HCT116 (cell line): Measurements from ENCODE around the gene CST11. TPM values are rescaled to one million over a fixed set of nuclear protein-coding genes. Genes with fewer than 3 reads are reported as not detected.

Source experiments
- ATAC-seq: fragments of 200-7000 bp; cut with Tn5 transposase; 2 replicates; pipeline ENCODE4 v1.9.1; 2020; ENCODE audit warnings: mild to moderate bottlenecking, moderate library complexity
- BruUV-seq: library from RNA; stranded (reverse); fragments of 400-500 nt; replicated peaks from 2 replicates; lab custom pipeline; 2021; lab: Mats Ljungman, UMichigan
- CTCF ChIA-PET: fragments of 300-600 bp; sonication (Branson Sonifier 250); formaldehyde crosslinking; loops from one replicate; lab custom pipeline; 2021; ENCODE audit warnings: antibody characterized with exemption; lab: Charles Lee
- POLR2A ChIA-PET: fragments of 300-600, 350-600 bp; sonication (Branson Sonifier 250); formaldehyde crosslinking; loops from one replicate; lab custom pipeline; 2021; ENCODE audit warnings: antibody characterized with exemption; lab: Charles Lee
- RAD21 ChIA-PET, 2 experiments: fragments of 300-600 bp; sonication (Branson Sonifier 250); formaldehyde crosslinking; loops; one replicate each; lab custom pipeline; 2023; ENCODE audit warnings: low total read pairs in 2 of 2; ENCODE audit not compliant: uncharacterized antibody in 2 of 2, unreplicated experiment in 2 of 2, low non-redundant PET in 1 of 2; lab: Charles Lee
- DNase-seq: peaks from one replicate; pipeline ENCODE4 v3.0.0-alpha.2; 2010; ENCODE audit warnings: low read depth, low spot score
- H2AFZ ChIP-seq: fragments of 200-600 bp; shearing (Covaris generic), sonication (generic); 2 replicates; pipeline ENCODE4 v1.6.1; 2017; ENCODE audit warnings: low read depth, mixed run types, mixed read lengths, antibody characterized with exemption, low read length; ENCODE audit not compliant: poor library complexity, severe bottlenecking
- H3K27ac ChIP-seq: 2 replicates; pipeline ENCODE4 v1.5.1; 2012; ENCODE audit warnings: low read depth, low read length
- H3K27me3 ChIP-seq: fragments of 200-600 bp; sonication (generic); 2 replicates; pipeline ENCODE4 v1.6.1; 2016; ENCODE audit warnings: mixed run types, low read length, mixed read lengths; ENCODE audit not compliant: insufficient read depth
- H3K36me3 ChIP-seq, 2 experiments: fragments of 200-500 bp in 1 of 2; fragments of 200-600 bp in 1 of 2; sonication (Bioruptor generic) in 1 of 2; sonication (generic) in 1 of 2; 2 replicates each; pipeline versions ENCODE4 v1.5.1 to v1.6.1; 2014 to 2016; ENCODE audit warnings: low read length in 2 of 2, inconsistent platforms in 1 of 2, mixed read lengths in 1 of 2, mixed run types in 1 of 2; ENCODE audit not compliant: insufficient read depth in 2 of 2, control insufficient read depth in 1 of 2
- H3K4me1 ChIP-seq, 2 experiments: fragments of 200-600 bp in 1 of 2; sonication (generic) in 1 of 2; 2 replicates each; pipeline versions ENCODE4 v1.5.1 to v1.6.1; 2012 to 2017; ENCODE audit warnings: low read length in 2 of 2, inconsistent platforms in 1 of 2, mild to moderate bottlenecking in 1 of 2, mixed read lengths in 1 of 2, mixed run types in 1 of 2, moderate library complexity in 1 of 2; ENCODE audit not compliant: insufficient read depth in 2 of 2, control insufficient read depth in 1 of 2
- H3K4me2 ChIP-seq: fragments of 200-600 bp; sonication (generic); 2 replicates; pipeline ENCODE4 v1.6.1; 2017; ENCODE audit warnings: mixed run types, low read length, mixed read lengths
- H3K4me3 ChIP-seq, 2 experiments: fragments of 200-600 bp in 1 of 2; sonication (generic) in 1 of 2; replicated peaks in 1 of 2; 2 replicates each; pipeline ENCODE4 v1.5.1; 2011 to 2016; ENCODE audit warnings: low read length in 2 of 2, control low read depth in 1 of 2, low read depth in 1 of 2, mild to moderate bottlenecking in 1 of 2, mixed read lengths in 1 of 2, mixed run types in 1 of 2
- H3K79me2 ChIP-seq: fragments of 200-600 bp; sonication (generic); 2 replicates; pipeline ENCODE4 v1.6.1; 2017; ENCODE audit warnings: mild to moderate bottlenecking, mixed run types, low read length, moderate library complexity, mixed read lengths; ENCODE audit not compliant: insufficient read depth
- H3K9ac ChIP-seq: fragments of 200-600 bp; sonication (generic); 2 replicates; pipeline ENCODE4 v1.6.1; 2016; ENCODE audit warnings: low read length, mixed read lengths
- H3K9me2 ChIP-seq: fragments of 200-600 bp; sonication (generic), shearing (Covaris generic); 2 replicates; pipeline ENCODE4 v1.6.1; 2017; ENCODE audit warnings: mixed run types, mild to moderate bottlenecking, moderate library complexity; ENCODE audit not compliant: insufficient read depth
- H3K9me3 ChIP-seq, 2 experiments: fragments of 200-500 bp in 1 of 2; fragments of 200-600 bp in 1 of 2; sonication (Bioruptor generic) in 1 of 2; sonication (generic) in 1 of 2; 2 replicates each; pipeline ENCODE4 v1.6.1; 2014 to 2017; ENCODE audit warnings: low read length in 2 of 2, mixed read lengths in 2 of 2, inconsistent platforms in 1 of 2, low read depth in 1 of 2, mild to moderate bottlenecking in 1 of 2, mixed run types in 1 of 2, moderate library complexity in 1 of 2; ENCODE audit not compliant: control insufficient read depth in 1 of 2, insufficient read depth in 1 of 2
- H4K20me1 ChIP-seq: fragments of 200-600 bp; sonication (generic), shearing (Covaris generic); 2 replicates; pipeline ENCODE4 v1.6.1; 2017; ENCODE audit warnings: mixed run types, mild to moderate bottlenecking, moderate library complexity; ENCODE audit not compliant: insufficient read depth
- CEBPB ChIP-seq: IDR thresholded peaks from 2 replicates; pipeline ENCODE4 v1.6.1; 2012; ENCODE audit warnings: low read depth
- EGR1 ChIP-seq: IDR thresholded peaks from 2 replicates; pipeline ENCODE4 v1.6.1; 2012; ENCODE audit warnings: low read depth
- ELF1 ChIP-seq: IDR thresholded peaks from 2 replicates; pipeline ENCODE4 v1.6.1; 2012; ENCODE audit warnings: low read depth, borderline replicate concordance
- JUND ChIP-seq: IDR thresholded peaks from 2 replicates; pipeline ENCODE4 v1.6.1; 2012
- SIN3A ChIP-seq: IDR thresholded peaks from 2 replicates; pipeline ENCODE4 v1.6.1; 2012; ENCODE audit warnings: low read depth
- ZNF274 ChIP-seq: fragments of 200-500 bp; sonication (Bioruptor generic); IDR thresholded peaks from 2 replicates; pipeline ENCODE4 v1.6.1; 2014; ENCODE audit warnings: mild to moderate bottlenecking, low read depth, low read length, inconsistent platforms
- intact Hi-C: fragments of 100-400 bp; cut with micrococcal nuclease; formaldehyde crosslinking; loops from 2 replicates; pipeline ENCODE4 v1.10.0; 2022
- total RNA-seq: library from RNA; stranded (reverse); gene quantifications from one replicate; pipeline ENCODE4 v1.2.1, GENCODE V29; 2021; ENCODE audit not compliant: unreplicated experiment
- TF ChIP-seq, protein P1 (sequence below): IDR thresholded peaks from 2 replicates; pipeline ENCODE4 v1.6.1; 2011; ENCODE audit warnings: mild to moderate bottlenecking, low read length, moderate library complexity; ENCODE audit not compliant: insufficient replicate concordance; ENCODE audit errors: extremely low read depth
- TF ChIP-seq, protein P2 (sequence below): IDR thresholded peaks from 2 replicates; pipeline ENCODE4 v1.6.1; 2012
- TF ChIP-seq, protein P3 (sequence below): IDR thresholded peaks from 2 replicates; pipeline ENCODE4 v1.6.1; 2012
- TF ChIP-seq, protein P4 (sequence below): IDR thresholded peaks from 2 replicates; pipeline ENCODE4 v1.6.1; 2012; ENCODE audit warnings: low read depth

The CST11 gene
- total RNA-seq, 1 experiment from 2014 or later = not detected

GRCh38 chr20:23409800-23410199, 42.9 kb downstream of the CST11 start:
- Histone ChIP-seq H4K20me1 (peaks cover 5% of the 10 kb centered on the region; the same call in 1 of the 2 replicates), H3K9me3 (no peaks in the 10 kb centered on the region), H3K4me1 (no peaks in the 10 kb centered on the region), H3K9ac (no peak overlapping the region), H2AFZ (no peak overlapping the region), H3K79me2 (peaks cover 92% of the 10 kb centered on the region), H3K36me3 (no peaks in the 10 kb centered on the region; a peak in 1 of 4 replicates), H3K27me3 (no peaks in the 10 kb centered on the region), H3K27ac (no peak overlapping the region), H3K4me3 (no peak overlapping the region), H3K9me2 (no peaks in the 10 kb centered on the region), H3K4me2 (no peak overlapping the region)
- TF ChIP-seq ELF1 = no peak
- ChIA-PET RAD21 (no interaction called here), POLR2A (no interaction called here), CTCF (no interaction called here)
- no peak for ATAC-seq
- no peak for DNase-seq
- intact Hi-C loops = loop anchor here (10.0 kb wide), 1 partner anchor 45 kb away; the partner anchor contains the start of gene GZF1
- no TSS peak for BruUV-seq

DNA sequence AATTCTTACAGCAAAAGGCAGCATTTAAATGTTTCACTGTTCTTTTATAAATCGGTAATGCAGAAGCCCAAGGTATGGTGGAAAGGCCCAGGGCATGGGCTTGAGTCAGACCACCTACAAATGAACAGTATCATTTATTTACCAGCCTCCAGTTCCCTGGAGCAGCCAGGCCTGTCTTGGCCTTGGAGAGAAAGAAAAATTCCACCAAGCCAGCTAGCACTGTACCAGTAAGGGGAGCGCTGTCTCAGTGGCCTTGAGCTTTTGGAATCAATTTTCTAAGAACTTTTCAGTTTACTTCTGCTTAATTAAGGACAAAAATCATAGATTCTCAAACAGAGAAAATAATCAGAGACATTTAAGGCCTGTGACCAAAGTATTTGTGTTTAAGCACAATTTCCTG, 43.7 kb downstream of the CST11 start:
- CTCF ChIA-PET = no interaction called here

More for the DNA sequence above, 43.7 kb downstream of the CST11 start:
- TF ChIP-seq CEBPB (no peak), JUND (no peak), EGR1 (no peak), ZNF274 (no peak), ELF1 (no peak), SIN3A (no peak)
- TF ChIP-seq, protein P1, sequence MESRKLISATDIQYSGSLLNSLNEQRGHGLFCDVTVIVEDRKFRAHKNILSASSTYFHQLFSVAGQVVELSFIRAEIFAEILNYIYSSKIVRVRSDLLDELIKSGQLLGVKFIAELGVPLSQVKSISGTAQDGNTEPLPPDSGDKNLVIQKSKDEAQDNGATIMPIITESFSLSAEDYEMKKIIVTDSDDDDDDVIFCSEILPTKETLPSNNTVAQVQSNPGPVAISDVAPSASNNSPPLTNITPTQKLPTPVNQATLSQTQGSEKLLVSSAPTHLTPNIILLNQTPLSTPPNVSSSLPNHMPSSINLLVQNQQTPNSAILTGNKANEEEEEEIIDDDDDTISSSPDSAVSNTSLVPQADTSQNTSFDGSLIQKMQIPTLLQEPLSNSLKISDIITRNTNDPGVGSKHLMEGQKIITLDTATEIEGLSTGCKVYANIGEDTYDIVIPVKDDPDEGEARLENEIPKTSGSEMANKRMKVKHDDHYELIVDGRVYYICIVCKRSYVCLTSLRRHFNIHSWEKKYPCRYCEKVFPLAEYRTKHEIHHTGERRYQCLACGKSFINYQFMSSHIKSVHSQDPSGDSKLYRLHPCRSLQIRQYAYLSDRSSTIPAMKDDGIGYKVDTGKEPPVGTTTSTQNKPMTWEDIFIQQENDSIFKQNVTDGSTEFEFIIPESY = no peak
- TF ChIP-seq, protein P2, sequence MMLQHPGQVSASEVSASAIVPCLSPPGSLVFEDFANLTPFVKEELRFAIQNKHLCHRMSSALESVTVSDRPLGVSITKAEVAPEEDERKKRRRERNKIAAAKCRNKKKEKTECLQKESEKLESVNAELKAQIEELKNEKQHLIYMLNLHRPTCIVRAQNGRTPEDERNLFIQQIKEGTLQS = no peak
- TF ChIP-seq, protein P3, sequence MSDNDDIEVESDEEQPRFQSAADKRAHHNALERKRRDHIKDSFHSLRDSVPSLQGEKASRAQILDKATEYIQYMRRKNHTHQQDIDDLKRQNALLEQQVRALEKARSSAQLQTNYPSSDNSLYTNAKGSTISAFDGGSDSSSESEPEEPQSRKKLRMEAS = no peak
- TF ChIP-seq, protein P4, sequence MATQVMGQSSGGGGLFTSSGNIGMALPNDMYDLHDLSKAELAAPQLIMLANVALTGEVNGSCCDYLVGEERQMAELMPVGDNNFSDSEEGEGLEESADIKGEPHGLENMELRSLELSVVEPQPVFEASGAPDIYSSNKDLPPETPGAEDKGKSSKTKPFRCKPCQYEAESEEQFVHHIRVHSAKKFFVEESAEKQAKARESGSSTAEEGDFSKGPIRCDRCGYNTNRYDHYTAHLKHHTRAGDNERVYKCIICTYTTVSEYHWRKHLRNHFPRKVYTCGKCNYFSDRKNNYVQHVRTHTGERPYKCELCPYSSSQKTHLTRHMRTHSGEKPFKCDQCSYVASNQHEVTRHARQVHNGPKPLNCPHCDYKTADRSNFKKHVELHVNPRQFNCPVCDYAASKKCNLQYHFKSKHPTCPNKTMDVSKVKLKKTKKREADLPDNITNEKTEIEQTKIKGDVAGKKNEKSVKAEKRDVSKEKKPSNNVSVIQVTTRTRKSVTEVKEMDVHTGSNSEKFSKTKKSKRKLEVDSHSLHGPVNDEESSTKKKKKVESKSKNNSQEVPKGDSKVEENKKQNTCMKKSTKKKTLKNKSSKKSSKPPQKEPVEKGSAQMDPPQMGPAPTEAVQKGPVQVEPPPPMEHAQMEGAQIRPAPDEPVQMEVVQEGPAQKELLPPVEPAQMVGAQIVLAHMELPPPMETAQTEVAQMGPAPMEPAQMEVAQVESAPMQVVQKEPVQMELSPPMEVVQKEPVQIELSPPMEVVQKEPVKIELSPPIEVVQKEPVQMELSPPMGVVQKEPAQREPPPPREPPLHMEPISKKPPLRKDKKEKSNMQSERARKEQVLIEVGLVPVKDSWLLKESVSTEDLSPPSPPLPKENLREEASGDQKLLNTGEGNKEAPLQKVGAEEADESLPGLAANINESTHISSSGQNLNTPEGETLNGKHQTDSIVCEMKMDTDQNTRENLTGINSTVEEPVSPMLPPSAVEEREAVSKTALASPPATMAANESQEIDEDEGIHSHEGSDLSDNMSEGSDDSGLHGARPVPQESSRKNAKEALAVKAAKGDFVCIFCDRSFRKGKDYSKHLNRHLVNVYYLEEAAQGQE = no peak
- intact Hi-C loops = no loop called here
- Histone ChIP-seq H3K27me3 (no peaks in the 10 kb centered on the region), H3K79me2 (peaks cover 90% of the 10 kb centered on the region), H2AFZ (no peak overlapping the region), H3K4me2 (no peak overlapping the region), H3K4me3 (no peak overlapping the region), H3K27ac (no peak overlapping the region), H3K9me3 (no peaks in the 10 kb centered on the region), H3K9ac (no peak overlapping the region), H3K4me1 (no peaks in the 10 kb centered on the region), H4K20me1 (peaks cover 5% of the 10 kb centered on the region; the same call in 1 of the 2 replicates), H3K36me3 (no peaks in the 10 kb centered on the region; a peak in 1 of 4 replicates), H3K9me2 (no peaks in the 10 kb centered on the region)
- no peak for DNase-seq
- POLR2A ChIA-PET = no interaction called here
- RAD21 ChIA-PET = no interaction called here
- no peak for ATAC-seq
- BruUV-seq = no TSS peak
